GM12873 (cell line): ENCODE results near the gene BTLA.

Experiments
- CTCF ChIP-seq: IDR thresholded peaks from 2 replicates; pipeline ENCODE4 v1.5.1; 2012; ENCODE audit warnings: low read depth, mild to moderate bottlenecking, moderate library complexity, low read length, control low read depth; ENCODE audit not compliant: insufficient read depth; ENCODE audit errors: missing control alignments

The BTLA gene

DNA sequence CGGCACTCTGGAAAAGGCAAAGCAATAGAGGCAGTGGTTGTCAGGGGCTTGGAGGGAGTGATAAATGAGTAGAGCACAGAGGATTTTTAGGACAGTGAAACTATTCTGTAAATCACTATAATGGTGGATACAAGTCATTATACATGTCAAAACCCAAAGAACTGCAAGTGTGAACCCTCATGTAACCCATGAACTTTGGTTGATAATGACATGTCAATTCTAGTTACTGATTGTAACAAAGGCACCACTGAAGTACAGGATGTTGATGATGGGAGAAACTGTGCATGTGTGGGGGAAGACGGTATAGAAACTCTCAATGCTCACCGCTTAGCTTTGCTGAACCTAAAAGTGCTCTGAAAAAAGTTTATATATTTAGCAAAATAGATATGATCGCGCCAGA, 36.0 kb downstream of the BTLA start:
- no peak for TF ChIP-seq CTCF

- no peak for TF ChIP-seq CTCF
Measured at GRCh38 chr3:112460519-112461195, 38.6 kb downstream of the BTLA start.

DNA sequence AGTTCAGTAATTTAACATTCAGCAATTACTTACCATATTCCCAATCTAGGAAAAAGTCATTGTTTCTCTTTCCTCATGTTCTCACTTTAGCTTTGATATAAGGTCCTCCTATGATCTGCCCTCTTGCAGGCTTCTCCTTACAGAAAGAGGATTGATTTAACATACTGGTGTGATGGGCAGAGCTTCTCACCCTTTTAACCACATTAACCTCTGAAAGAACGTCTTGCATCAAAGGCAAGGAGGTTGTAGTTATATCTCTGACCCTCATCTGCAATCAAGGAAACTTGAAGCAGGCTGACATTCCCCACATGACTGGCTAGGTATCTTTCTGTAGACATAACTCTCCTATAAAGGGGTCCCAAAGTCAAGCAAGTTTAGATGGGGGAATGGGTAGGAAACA, 39.5 kb downstream of the BTLA start:
- no peak for TF ChIP-seq CTCF

- TF ChIP-seq CTCF = no peak
Measured at GRCh38 chr3:112456147-112456546, 43.1 kb downstream of the BTLA start.

- TF ChIP-seq CTCF = no peak
Measured at GRCh38 chr3:112448939-112449338, 50.3 kb downstream of the BTLA start.

- no peak for TF ChIP-seq CTCF
Measured at GRCh38 chr3:112446343-112446742, 52.9 kb downstream of the BTLA start.

GRCh38 chr3:112445839-112446238, 53.4 kb downstream of the BTLA start:
- TF ChIP-seq CTCF = no peak
